ENCODE measurements around the gene ADAMTS20. TPM values are rescaled to one million over a fixed set of nuclear protein-coding genes. Genes with fewer than 3 reads are reported as not detected.
"Not testable (repeated sequence)": the region's sequence is repeated elsewhere in the genome, so short reads cannot be mapped to it uniquely, and the experiment has no call there.

The ADAMTS20 gene
- total RNA-seq, 1 experiment from 2014 or later: 0.90 TPM

DNA sequence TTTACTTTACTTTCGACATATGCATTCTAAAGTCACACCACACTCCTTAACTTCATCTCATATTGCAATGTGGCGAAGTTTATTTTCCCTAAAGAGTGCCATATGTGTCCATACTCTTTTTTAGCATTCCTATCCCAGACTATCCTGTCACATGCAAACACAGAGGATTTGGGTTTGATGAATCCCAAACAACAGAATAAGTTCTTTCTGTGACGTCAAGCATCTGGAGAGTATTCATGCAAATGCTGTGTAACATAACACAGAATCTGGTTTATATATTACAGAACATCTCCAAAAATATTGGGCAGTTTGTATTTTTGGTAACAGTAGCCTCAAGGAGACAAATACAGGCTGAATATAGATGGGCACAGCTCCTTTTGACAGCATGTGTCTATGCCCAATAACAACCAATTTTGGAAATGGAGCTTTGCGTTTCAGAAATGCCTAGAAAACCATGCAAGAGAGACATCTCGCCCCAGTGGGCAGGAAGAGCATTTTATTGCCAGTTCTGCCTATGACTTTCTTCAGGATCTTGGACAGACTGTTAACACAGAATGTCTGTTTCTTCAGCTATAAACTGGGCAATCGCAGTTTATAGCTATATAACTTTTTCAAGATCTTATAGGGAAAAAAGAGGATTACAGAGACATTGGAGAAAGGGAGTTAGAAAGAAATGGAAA is 190.8 kb downstream of the ADAMTS20 start:
- H3K36me3 ChIP-seq (replicated peaks; ENCODE audit: control insufficient read depth, insufficient read depth, low read length): no peaks in the 10 kb centered on the region
- H3K27me3 ChIP-seq (ENCODE audit: control insufficient read depth, insufficient read depth, low read length): no peaks in the 10 kb centered on the region
- no peak for DNase-seq
- no peak overlapping the region for H3K4me3 ChIP-seq (ENCODE audit: insufficient read depth, low read depth, low read length)

DNA sequence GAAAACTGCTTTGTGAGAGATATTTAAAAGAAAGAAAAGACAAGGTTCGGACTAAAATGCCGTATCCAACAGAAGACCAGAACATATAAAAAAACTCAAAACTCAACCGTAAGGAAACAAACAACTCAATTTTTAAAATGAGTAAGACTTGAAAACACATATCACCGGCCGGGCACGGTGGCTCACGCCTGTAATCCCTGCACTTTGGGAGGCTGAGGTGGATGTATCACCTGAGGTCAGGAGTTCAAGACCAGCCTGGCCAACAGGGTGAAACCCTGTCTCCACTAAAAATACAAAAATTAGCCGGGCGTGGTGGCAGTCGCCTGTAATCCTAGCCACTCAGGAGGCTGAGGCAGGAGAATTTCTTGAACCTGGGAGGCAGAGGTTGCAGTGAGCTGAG is 192.0 kb downstream of the ADAMTS20 start:
- not testable (repeated sequence) for H3K36me3 ChIP-seq (replicated peaks; ENCODE audit: control insufficient read depth, insufficient read depth, low read length); H3K4me3 ChIP-seq (ENCODE audit: insufficient read depth, low read depth, low read length); DNase-seq; H3K27me3 ChIP-seq (ENCODE audit: control insufficient read depth, insufficient read depth, low read length)

DNA sequence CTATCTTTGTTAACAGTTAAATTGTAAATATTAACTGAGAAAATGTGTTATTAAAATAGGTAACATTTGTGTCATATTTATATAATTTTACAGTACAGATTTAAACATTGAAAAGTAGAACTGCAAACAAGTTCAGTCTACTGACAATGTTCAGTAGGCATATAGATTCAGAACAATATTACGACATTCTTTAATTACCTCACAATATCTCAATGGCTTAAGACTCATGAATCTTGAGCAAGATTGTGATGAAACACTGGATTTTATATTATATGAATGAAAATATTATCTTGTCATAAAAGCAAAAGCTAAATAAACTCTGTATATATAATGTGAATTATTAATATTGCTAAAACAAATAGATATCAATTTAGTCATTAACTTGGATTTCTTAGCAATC is 194.9 kb downstream of the ADAMTS20 start:
- Histone ChIP-seq H3K4me3 (ENCODE audit: insufficient read depth, low read depth, low read length) (no peak overlapping the region), H3K36me3 (replicated peaks; ENCODE audit: control insufficient read depth, insufficient read depth, low read length) (no peaks in the 10 kb centered on the region), H3K27me3 (ENCODE audit: control insufficient read depth, insufficient read depth, low read length) (no peaks in the 10 kb centered on the region)
- no peak for DNase-seq

DNA sequence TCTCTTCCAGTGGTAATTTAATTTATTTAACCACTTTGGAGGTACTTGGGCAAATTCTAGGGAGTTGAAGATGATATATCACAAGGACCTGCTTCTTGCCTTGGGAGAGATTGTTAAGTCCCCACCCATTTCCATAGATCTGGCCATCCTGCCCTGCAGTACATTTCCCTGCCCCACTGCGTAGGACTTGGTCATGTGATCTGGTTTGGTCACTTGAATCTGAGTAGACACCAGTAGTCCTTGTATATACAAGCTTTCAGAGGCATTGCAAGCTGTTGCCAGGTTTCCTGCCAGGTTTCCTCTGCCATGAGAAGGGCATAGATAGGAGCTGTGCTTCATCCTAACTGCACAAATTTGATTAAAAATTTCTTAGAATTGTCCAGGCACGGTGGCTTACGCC is 200.0 kb downstream of the ADAMTS20 start:
- no peak for DNase-seq
- Histone ChIP-seq H3K27me3 (ENCODE audit: control insufficient read depth, insufficient read depth, low read length) (no peaks in the 10 kb centered on the region), H3K36me3 (replicated peaks; ENCODE audit: control insufficient read depth, insufficient read depth, low read length) (no peaks in the 10 kb centered on the region), H3K4me3 (ENCODE audit: insufficient read depth, low read depth, low read length) (no peak overlapping the region)

DNA sequence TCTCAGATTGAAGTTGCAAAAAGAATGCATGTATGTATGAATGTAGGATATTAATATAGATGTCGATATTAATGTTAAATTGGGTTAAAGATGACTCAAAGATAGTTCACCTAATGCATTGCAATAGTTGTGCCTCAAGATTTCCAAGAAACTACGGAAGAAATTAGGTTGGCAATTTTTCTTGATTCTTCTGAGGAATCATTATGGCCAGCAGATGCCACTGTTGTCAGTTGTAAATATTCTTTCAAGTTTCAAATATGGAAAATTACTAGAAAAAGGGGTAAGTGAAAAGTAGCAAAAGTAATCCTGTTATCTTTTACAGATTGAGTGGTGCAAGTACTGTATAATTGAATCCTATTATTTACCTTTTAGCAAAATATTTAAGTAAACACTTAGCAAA is 202.1 kb downstream of the ADAMTS20 start:
- Histone ChIP-seq H3K36me3 (replicated peaks; ENCODE audit: control insufficient read depth, insufficient read depth, low read length) (no peaks in the 10 kb centered on the region), H3K4me3 (ENCODE audit: insufficient read depth, low read depth, low read length) (no peak overlapping the region), H3K27me3 (ENCODE audit: control insufficient read depth, insufficient read depth, low read length) (no peaks in the 10 kb centered on the region)
- no peak for DNase-seq

DNA sequence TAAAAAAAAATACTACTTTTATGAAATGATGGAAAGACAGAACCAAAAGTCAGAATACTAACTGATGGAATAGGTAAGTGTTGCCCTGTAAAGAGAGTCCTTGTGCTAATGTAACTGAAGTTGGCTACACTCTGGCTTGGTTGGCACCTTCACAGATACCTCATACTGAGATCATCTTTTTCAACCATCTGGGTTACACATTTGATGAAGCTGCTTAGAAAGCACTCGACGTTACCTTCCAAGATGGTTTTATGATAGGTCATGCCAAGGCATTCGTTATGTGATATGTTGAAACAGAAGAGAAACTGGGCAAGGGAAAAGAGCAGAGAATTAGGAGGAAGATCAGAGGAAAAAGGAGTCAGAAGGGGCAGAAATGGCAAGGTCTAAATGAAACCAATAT is 203.8 kb downstream of the ADAMTS20 start:
- no peaks in the 10 kb centered on the region for H3K36me3 ChIP-seq (replicated peaks; ENCODE audit: control insufficient read depth, insufficient read depth, low read length)
- no peak for DNase-seq
- H3K27me3 ChIP-seq (ENCODE audit: control insufficient read depth, insufficient read depth, low read length): no peaks in the 10 kb centered on the region
- no peak overlapping the region for H3K4me3 ChIP-seq (ENCODE audit: insufficient read depth, low read depth, low read length)

DNA sequence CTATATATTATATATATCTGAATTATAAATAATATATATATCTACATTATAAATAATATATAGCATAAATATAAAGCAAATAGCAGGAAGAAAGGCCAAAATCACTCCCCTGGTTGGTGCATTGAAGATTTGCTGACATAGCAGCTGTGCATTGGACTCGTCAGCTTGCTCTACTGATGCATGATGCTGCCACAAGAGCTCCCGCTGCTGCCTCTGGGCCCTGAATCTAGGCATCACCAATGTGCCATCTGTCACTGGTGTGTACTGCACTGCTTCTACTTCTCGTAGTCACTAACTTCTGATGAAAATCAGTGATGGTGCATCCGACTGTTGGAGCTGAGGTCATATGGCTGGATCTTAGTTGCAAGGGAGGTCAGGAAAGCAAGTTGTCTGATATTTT is 205.0 kb downstream of the ADAMTS20 start:
- H3K36me3 ChIP-seq (replicated peaks; ENCODE audit: control insufficient read depth, insufficient read depth, low read length): no peaks in the 10 kb centered on the region
- H3K4me3 ChIP-seq (ENCODE audit: insufficient read depth, low read depth, low read length): no peak overlapping the region
- H3K27me3 ChIP-seq (ENCODE audit: control insufficient read depth, insufficient read depth, low read length): no peaks in the 10 kb centered on the region
- DNase-seq: no peak

DNA sequence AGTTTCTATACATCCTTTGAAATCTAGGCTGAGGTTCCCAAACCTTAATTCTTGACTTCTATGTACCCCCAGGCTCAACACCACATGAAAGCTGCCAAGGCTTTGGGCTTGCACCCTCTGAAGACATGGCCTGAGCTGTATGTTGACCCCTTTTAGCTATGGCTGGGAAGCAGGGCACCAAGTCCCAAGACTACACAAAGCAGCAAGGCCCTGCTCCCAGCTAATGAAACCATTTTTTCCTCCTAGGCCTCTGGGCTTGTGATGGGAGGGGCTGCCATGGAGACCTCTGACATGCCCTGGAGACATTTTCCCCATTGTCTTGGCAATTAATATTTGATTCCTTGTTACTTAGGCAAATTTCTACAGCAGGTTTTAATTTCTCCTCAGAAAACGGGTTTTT is 207.0 kb downstream of the ADAMTS20 start:
- H3K36me3 ChIP-seq (replicated peaks; ENCODE audit: control insufficient read depth, insufficient read depth, low read length): no peaks in the 10 kb centered on the region
- no peaks in the 10 kb centered on the region for H3K27me3 ChIP-seq (ENCODE audit: control insufficient read depth, insufficient read depth, low read length)
- DNase-seq: no peak
- H3K4me3 ChIP-seq (ENCODE audit: insufficient read depth, low read depth, low read length): no peak overlapping the region

DNA sequence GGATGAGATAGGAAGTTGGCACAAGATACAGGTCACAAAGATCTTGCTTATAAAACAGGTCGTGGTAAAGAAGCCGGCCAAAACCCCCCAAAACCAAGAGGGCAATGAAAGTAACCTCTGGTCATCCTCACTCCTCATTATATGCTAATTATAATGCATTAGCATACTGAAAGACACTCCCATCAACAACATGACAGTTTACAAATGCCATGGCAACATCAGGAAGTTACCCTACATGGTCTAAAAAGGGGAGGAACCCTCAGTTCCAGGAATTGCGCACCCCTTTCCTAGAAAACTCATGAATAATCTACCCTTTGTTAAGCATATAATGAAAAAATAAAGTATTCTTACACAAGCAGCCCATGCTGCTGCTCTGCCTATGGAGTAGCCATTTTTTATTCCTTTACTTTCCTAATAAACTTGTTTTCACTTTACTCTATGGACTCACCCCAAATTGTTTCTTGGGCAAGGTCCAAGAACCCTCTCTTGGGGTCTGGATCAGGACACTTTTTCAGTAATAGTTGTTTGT is 210.2 kb downstream of the ADAMTS20 start:
- DNase-seq; H3K36me3 ChIP-seq (replicated peaks; ENCODE audit: control insufficient read depth, insufficient read depth, low read length); H3K27me3 ChIP-seq (ENCODE audit: control insufficient read depth, insufficient read depth, low read length); H3K4me3 ChIP-seq (ENCODE audit: insufficient read depth, low read depth, low read length): not testable (repeated sequence)

DNA sequence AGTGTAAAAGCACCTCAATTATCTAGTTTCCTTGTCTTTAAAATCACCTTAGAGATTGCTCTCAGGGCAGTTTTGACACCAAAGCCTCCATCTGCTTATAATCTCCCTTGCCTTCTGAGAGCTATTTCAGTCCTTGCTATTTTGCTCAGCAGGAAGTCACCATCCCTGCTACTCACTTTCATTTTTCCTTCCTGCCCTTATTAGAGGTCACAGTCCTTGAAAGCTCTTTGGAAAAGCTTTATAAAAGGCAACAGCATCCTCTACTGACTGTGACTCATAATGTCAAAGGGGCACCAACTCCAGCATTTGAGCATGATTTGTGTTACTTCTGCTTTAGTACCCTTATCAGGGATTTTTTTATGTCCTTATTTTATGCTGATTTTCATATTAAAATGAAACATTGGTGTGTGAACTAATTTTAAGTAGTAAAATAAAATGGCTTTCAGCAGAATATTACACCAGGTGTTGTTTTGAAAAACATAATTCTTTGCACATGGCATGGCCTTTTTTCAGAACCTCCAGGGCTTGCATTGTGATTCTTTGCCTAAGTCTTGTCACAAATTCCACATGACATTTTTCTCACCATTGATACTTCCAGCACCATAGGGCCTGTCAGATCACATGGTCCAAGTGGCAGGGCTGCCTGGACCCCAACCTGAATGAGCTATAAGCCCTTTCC is 213.0 kb downstream of the ADAMTS20 start:
- no peaks in the 10 kb centered on the region for H3K27me3 ChIP-seq (ENCODE audit: control insufficient read depth, insufficient read depth, low read length)
- peak; percentile 30 for DNase-seq
- no peak overlapping the region for H3K4me3 ChIP-seq (ENCODE audit: insufficient read depth, low read depth, low read length)
- no peaks in the 10 kb centered on the region for H3K36me3 ChIP-seq (replicated peaks; ENCODE audit: control insufficient read depth, insufficient read depth, low read length)

DNA sequence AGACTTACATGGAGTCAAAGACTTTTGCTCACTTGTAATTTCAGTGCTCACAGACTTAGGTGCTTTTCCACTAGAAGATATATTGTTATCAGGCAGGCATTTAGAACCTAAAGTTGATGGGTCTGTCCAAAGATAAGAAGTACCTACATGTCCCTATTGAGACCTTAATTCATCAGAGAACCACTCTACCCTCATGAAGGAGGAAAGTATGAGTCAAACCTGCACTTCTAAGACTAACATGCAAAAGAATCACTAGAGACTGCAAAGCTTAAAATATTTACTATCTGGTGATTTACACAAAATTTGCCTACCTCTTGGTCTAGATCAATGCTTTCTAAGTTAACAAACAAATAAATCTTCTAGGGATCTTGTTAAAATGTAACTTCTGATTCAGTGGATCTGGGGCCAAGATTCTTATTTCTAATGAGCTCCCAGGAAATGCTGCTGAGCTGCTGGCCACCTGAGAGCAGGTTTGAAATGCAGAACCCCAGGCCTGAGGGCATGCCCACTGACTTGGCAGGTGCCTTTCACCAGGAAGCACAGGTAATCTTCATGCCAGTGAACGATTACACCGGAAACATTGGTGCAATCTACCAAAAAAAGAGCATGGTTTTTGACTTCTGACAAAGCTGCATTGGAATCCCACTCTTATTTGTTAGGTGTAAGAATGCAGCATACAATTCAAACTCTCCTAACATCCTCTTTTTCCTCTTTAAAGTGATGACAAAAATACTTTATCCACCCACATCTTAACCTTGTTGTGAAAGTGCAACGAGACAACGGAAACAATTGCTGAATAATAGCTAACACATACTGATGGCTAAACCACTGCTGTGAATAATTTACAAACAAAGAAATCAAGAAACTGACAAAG is 214.2 kb downstream of the ADAMTS20 start:
- Histone ChIP-seq H3K4me3 (ENCODE audit: insufficient read depth, low read depth, low read length) (no peak overlapping the region), H3K36me3 (replicated peaks; ENCODE audit: control insufficient read depth, insufficient read depth, low read length) (no peaks in the 10 kb centered on the region), H3K27me3 (ENCODE audit: control insufficient read depth, insufficient read depth, low read length) (no peaks in the 10 kb centered on the region)
- no peak for DNase-seq

DNA sequence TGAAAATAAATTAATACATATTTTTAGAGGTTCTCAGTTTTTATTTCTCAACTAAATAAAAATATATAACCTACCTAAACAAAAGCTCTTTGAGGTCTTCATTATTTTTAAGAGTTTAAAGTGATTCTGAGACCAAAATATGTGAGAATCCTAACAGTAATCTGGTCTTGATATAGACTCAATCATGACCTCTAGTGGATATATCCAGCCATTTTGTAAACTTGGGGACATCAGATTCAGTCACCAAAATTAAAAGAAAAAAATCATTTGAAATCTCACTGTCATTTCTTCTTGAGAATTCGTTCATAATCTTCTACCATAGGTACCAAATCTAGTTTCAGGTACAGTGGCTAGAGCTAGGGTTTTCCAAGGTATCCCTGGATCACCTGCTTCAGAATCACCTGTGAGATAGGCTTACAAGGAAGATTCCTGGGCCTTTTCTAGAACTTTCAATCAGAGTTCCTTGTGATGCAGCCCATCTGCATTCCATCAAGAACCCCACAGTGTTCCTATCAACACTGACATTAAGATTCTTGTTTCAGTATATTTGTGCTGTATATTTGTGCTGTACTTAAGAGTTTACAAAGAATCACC is 214.9 kb downstream of the ADAMTS20 start:
- Histone ChIP-seq H3K36me3 (replicated peaks; ENCODE audit: control insufficient read depth, insufficient read depth, low read length) (no peaks in the 10 kb centered on the region), H3K4me3 (ENCODE audit: insufficient read depth, low read depth, low read length) (no peak overlapping the region), H3K27me3 (ENCODE audit: control insufficient read depth, insufficient read depth, low read length) (no peaks in the 10 kb centered on the region)
- DNase-seq: peak; percentile 18

DNA sequence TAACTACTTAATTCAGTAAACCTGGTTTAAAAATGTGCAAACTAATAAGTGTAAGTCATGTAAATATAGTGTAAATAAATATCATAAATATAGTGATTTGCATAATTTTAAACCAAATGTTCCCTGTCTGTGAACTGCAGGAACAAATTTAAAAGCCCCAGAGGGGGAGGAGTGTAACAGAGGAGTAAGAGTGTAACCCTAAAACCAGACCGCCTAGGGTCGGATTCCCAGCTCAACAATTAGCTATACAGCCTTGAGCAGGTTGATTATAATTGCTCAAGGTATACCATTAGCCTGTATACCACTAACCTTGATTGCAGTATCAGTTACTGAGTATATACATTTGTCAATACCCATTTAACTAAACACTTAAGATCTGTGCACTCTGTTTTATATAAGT is 218.4 kb downstream of the ADAMTS20 start:
- Histone ChIP-seq H3K36me3 (replicated peaks; ENCODE audit: control insufficient read depth, insufficient read depth, low read length) (no peaks in the 10 kb centered on the region), H3K27me3 (ENCODE audit: control insufficient read depth, insufficient read depth, low read length) (no peaks in the 10 kb centered on the region), H3K4me3 (ENCODE audit: insufficient read depth, low read depth, low read length) (no peak overlapping the region)
- no peak for DNase-seq

DNA sequence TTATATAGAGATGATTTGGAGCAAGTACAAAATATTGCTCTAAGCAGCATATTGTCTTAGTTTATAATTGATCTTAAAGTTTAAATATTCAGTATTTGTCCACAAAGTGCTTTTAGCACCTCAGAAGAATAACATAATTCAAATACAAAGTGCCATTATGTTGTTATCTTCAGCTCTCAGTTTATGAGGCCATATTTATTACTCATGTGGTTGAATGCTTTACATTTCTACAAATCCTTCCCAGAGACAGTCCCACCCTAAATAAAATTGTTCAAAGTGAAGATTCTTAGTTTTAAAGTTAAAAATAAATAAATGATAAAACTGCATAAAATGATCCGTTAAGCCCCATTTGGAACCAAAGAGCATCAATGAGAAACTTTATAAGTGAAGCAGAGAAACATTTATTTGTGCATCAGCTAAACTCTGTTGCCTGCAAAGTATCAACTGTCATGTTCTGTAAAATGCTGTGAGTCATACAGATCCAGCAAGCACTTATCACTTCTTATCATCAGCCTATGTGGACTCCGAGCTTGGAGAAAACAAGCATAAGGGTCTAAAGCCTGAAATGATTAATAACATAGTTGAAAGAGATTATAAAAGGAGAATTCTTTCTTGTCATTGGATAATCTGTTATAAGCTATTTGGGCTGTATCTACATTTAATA is 218.9 kb downstream of the ADAMTS20 start:
- no peaks in the 10 kb centered on the region for H3K27me3 ChIP-seq (ENCODE audit: control insufficient read depth, insufficient read depth, low read length)
- no peak for DNase-seq
- no peaks in the 10 kb centered on the region for H3K36me3 ChIP-seq (replicated peaks; ENCODE audit: control insufficient read depth, insufficient read depth, low read length)
- H3K4me3 ChIP-seq (ENCODE audit: insufficient read depth, low read depth, low read length): no peak overlapping the region

Data from H7 (cell line).